Neuron (in vitro differentiated cells): Measurements from ENCODE around the gene EIF1.

Experiments used
- H2AFZ ChIP-seq: one replicate; pipeline ENCODE4 v1.6.1; 2013; ENCODE audit warnings: low read depth, mild to moderate bottlenecking, inconsistent platforms, low read length, moderate library complexity
- H3K27me3 ChIP-seq: one replicate; pipeline ENCODE4 v1.6.1; 2013; ENCODE audit warnings: low read length; ENCODE audit not compliant: insufficient read depth
- H3K36me3 ChIP-seq: one replicate; pipeline ENCODE4 v1.6.1; 2013; ENCODE audit warnings: low read length; ENCODE audit not compliant: insufficient read depth
- H3K4me1 ChIP-seq: one replicate; pipeline ENCODE4 v1.6.1; 2013; ENCODE audit warnings: low read length; ENCODE audit not compliant: insufficient read depth
- H3K4me3 ChIP-seq: 2 replicates; pipeline ENCODE4 v1.5.1; 2013; ENCODE audit warnings: mild to moderate bottlenecking, low read length, moderate library complexity
- H3K9me3 ChIP-seq: one replicate; pipeline ENCODE4 v1.6.1; 2013; ENCODE audit warnings: low read length

Gene EIF1

DNA sequence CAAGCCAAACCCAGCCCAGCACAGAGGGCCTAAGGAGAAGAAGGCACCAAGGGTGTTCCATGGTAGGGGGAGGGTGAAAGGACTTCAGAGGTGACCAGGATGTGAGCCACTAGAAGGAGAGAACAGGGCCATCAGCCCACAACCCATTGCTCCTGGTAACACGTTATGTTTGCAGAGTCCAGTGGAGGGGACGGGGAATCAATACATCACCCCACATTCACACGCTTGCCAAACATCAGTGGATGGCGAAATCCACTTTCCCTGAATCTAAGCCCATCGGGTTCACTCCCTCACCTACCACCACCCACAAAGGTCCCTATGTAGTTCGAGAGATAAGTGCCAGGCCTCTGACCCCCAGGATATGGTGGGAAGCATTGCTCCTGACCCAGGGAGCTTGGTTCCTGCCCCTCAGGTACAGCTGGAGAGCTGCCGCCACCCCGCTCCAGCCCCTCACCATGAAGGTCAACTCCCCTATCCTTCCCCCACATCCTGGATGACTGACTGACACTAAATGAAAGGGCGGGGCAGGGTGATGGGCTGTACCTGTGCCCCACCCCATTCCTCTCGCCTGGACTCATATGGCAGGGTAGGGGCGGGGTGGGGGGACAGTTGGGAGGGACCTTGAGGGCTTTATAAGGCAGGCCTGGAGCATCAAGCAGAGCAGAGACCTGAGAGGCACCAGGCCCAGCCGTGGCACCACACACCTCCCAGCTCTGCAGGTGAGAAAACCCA lies 23.1 kb downstream of the EIF1 start, which contains the start of gene GAST:
GAST (plus strand) TSS at position 663 of the 732 bp plus-strand sequence. CDS start 3,106 bp downstream, outside the sequence.
- peaks cover 10% of the 10 kb centered on the region for H3K4me1 ChIP-seq
- no peaks in the 10 kb centered on the region for H3K36me3 ChIP-seq
- H3K4me3 ChIP-seq, result no peak within 1 kb of the TSS
- H2AFZ ChIP-seq, result no peak within 1 kb of the TSS
- peaks cover 3% of the 10 kb centered on the region for H3K9me3 ChIP-seq
- peaks cover 2% of the 10 kb centered on the region for H3K27me3 ChIP-seq

DNA sequence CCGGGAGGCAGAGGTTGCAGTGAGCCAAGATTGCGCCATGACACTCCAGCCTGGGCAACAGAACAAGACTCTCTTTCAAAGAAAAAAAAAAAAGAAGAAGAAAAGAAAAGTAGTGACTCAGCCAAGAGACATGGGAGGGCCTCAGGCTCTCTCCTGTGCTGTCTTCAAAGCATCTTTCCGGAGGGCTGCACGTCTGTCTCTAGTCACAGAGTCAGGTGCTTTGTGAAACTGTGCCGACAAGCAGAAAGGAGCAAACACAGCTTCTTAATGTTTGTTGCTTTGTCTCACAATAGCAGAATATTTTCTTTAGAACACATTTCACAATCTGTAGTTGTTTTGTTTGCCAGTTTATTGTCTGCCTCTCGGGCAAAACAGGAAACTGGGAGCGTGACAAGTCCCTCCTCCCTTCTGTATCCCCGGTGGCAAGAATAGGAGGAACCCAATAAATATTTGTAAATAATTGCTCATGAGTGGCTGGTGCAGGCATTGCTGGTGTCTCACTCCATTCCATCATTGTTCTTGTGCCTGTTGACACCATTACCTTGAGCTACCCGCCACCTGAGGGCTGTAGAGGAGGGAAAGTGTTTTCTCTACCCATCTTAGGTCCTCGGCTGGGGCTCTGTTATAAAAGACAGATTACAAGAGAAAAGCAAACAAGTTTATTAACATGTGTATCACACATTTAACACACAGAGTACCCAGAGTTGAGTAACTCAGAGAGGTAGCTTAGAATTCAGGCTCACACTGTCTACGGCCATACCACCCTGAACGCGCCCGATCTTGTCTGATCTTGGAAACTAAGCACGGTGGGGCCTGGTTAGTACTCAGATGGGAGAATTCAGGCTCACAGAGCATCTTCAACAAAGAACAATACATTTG lies 29.0 kb downstream of the EIF1 start:
- no peaks in the 10 kb centered on the region for H3K9me3 ChIP-seq
- H3K4me1 ChIP-seq, result peaks cover 12% of the 10 kb centered on the region
- H3K27me3 ChIP-seq, result peaks cover under 1% of the 10 kb centered on the region
- H3K4me3 ChIP-seq, result no peak overlapping the region
- H3K36me3 ChIP-seq, result no peaks in the 10 kb centered on the region
- peak overlapping the region; percentile 70 for H2AFZ ChIP-seq

DNA sequence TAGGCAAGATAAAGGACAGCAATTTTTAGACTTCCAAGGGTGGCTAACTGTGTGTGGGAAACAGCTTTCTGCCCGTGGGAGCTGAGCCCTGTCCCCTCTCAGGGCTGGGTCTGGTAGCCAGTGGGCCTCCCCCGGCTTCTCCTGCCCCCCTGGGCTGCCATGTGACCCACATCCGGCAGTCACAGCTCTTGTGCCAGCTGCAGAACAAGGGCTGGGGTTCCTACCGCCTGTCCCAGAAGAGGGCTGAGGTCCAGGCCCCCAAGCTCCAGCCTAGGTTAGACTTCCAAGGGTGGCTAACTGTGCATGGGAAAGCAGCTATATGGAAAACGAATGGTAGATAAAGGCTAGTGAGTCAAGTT lies 29.6 kb downstream of the EIF1 start:
- Histone ChIP-seq H3K4me1 (peaks cover 12% of the 10 kb centered on the region), H3K27me3 (no peaks in the 10 kb centered on the region), H3K36me3 (no peaks in the 10 kb centered on the region), H3K9me3 (no peaks in the 10 kb centered on the region), H3K4me3 (no peak overlapping the region), H2AFZ (no peak overlapping the region)

DNA sequence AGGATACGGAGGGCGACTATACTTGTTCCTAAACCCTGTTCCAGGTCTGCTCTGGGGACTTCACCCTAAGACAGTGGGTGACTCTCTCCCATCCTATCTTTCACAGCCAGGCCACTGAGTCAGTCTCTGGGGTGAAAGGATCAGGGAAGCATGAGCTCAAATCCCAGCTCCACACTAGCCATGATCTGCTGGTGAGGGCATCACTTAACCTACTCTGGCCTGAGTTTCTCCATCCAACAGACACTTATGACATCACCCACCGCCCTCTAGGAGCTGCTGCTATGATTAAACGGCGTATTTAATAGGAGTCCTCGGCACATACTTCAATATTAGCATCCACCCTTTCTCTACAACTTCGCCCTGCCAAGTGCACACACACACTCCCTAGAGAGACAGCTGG lies 33.5 kb downstream of the EIF1 start:
- H3K4me3 ChIP-seq, result no peak overlapping the region
- peaks cover 12% of the 10 kb centered on the region for H3K4me1 ChIP-seq
- no peak overlapping the region for H2AFZ ChIP-seq
- H3K27me3 ChIP-seq, result no peaks in the 10 kb centered on the region
- no peaks in the 10 kb centered on the region for H3K9me3 ChIP-seq
- no peaks in the 10 kb centered on the region for H3K36me3 ChIP-seq

DNA sequence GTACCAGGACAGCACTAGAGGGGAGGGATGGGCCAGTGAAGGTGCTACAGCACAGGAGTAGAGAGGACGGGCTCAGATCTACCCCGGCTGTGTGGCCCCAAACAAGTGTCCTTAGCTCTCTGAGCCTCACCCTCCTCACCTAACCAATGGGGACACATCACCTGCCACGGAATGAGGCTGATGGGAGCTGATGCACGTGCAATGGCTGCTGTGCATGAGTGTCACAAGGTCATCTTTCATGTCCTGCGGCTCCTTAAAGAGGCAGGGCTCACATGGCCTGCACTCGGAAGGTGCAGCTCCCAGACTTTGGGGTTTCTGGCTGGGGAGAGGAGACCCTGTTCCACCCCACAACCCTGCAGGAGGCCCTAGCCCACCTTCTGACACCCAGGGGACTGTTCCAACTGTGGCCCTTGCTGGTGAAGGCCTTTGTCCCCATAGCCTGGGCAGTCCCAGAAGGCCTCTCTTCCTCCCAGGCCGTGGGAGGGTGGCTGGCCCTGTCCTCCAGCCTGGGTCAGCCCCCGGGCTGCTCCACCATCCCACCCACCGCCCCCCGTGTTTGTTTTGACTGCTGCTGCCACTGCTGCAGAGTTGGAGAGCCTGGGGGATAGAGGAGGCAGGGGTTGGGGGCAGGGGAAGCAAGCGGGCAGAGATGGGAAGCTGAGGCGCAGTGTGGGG lies 35.3 kb downstream of the EIF1 start:
- H3K4me1 ChIP-seq, result no peaks in the 10 kb centered on the region
- no peak overlapping the region for H2AFZ ChIP-seq
- no peaks in the 10 kb centered on the region for H3K27me3 ChIP-seq
- no peaks in the 10 kb centered on the region for H3K9me3 ChIP-seq
- H3K4me3 ChIP-seq, result no peak overlapping the region
- no peaks in the 10 kb centered on the region for H3K36me3 ChIP-seq

DNA sequence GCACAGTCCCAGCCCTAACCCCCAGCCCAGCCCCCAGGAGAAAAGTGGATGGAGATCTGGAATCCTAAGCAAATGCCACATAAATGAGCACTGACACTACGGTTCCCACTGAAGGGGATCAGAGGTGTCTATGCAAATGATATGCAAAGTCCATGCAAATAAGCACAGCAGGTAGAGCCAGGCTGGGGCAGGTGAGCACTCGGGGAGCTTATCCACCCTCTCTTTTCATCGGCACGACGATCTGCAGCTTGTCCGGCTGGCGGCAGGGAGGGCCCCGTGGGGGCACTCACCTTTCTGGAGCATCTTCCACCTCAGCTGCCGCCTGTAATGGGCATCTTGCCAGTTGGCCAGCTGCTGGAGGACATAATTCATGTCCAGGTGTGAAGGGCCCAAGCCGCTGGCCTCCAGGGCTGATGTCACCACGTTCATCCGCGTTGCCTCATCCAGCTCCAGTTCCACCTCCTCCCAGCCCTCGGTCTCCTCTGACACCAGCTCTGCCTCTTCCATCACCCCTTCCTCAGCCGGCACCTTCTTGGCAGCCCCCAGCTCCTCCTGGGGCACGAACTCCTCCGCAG lies 35.9 kb downstream of the EIF1 start:
- no peak overlapping the region for H2AFZ ChIP-seq
- no peaks in the 10 kb centered on the region for H3K4me1 ChIP-seq
- no peaks in the 10 kb centered on the region for H3K9me3 ChIP-seq
- H3K4me3 ChIP-seq, result no peak overlapping the region
- no peaks in the 10 kb centered on the region for H3K36me3 ChIP-seq
- no peaks in the 10 kb centered on the region for H3K27me3 ChIP-seq

DNA sequence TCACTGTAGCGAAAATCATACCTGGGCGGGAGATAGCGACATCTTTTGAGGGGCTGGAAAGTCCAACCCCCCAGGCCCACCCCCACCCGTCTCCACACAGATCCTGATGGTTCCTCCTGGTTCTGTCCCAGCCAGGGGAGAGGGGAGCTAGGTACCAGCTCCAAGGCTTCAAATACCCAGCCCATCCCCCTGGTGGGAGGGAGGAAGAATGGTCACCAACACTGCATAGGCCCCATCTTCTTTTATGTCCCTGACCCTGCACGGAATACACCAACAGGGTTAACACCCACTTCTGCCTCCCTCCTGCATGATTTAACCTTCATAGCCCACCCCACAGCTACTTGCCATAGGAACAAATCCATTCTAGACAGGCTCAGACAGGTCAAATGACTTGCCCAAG lies 36.4 kb downstream of the EIF1 start:
- no peak overlapping the region for H2AFZ ChIP-seq

DNA sequence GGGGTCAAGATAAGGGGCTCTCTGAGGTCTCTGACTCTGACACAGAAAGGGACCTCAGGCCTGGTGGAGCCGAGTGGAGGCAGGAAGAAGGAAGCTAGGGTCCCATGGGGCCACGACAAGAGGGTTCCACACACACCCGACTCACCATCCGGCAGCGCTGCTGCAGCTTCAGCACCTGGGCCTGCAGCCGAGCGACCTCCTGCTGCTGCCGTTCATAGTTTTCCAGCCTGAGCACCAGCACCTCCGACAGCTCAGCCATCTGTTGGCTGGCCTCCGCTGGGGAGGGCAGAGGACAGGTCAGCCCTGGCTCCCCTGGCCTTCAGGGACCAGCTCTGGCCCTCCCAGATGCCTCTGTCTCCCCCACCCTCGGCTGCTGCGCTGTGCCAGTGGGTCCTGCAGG lies 39.4 kb downstream of the EIF1 start:
- Histone ChIP-seq H2AFZ (no peak overlapping the region), H3K4me1 (no peaks in the 10 kb centered on the region), H3K4me3 (no peak overlapping the region), H3K9me3 (no peaks in the 10 kb centered on the region), H3K27me3 (peaks cover 13% of the 10 kb centered on the region), H3K36me3 (no peaks in the 10 kb centered on the region)

More for the DNA sequence above, 36.4 kb downstream of the EIF1 start:
- H3K36me3 ChIP-seq, result no peaks in the 10 kb centered on the region
- no peaks in the 10 kb centered on the region for H3K4me1 ChIP-seq
- H3K4me3 ChIP-seq, result no peak overlapping the region
- no peaks in the 10 kb centered on the region for H3K27me3 ChIP-seq
- H3K9me3 ChIP-seq, result no peaks in the 10 kb centered on the region

DNA sequence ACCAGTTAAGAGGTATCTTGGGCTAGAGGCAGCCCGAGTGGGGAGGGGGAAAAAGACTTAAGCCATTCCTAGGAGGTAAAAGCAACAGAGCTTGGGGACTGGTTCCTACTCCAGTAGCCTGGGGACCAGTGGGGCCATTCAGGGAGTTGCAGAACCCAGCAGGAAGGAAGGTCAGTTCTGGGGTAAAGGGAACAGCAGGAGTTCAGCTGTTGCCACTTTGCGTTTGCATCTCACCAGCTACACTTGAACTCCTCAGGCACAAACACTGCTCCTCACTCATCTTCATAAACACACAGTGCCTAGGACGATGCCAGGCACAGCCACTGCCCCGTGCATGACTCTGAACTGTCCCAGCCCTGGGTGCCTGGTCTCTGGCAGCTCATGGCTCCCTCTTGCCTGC lies 41.8 kb downstream of the EIF1 start:
- peaks cover 25% of the 10 kb centered on the region for H3K27me3 ChIP-seq

DNA sequence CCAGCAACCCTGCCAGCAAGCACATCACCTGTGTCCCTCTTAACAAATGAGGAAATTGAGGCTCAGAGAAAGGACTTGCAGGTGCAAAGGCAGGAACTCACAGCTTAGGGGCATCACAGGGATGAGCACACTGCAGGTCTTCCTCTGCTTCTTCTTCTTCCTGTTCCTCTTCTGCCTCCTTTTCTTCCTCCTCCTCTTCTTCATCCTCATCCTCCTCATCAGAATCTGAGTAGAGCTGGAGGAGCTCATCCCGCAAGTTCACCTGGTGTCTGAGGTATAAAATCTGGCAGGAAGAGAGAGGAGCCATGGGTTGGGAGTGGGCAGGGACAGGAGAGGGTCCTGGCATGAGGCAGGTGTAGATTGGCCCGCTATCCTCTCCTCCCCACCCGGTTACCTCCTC lies 43.2 kb downstream of the EIF1 start:
- H2AFZ ChIP-seq, result no peak overlapping the region
- H3K27me3 ChIP-seq, result peaks cover 28% of the 10 kb centered on the region
- no peaks in the 10 kb centered on the region for H3K36me3 ChIP-seq
- no peaks in the 10 kb centered on the region for H3K4me1 ChIP-seq
- H3K4me3 ChIP-seq, result no peak overlapping the region
- H3K9me3 ChIP-seq, result no peaks in the 10 kb centered on the region

More for the DNA sequence above, 41.8 kb downstream of the EIF1 start:
- Histone ChIP-seq H3K4me3 (no peak overlapping the region), H3K36me3 (no peaks in the 10 kb centered on the region), H2AFZ (no peak overlapping the region), H3K4me1 (no peaks in the 10 kb centered on the region), H3K9me3 (no peaks in the 10 kb centered on the region)

DNA sequence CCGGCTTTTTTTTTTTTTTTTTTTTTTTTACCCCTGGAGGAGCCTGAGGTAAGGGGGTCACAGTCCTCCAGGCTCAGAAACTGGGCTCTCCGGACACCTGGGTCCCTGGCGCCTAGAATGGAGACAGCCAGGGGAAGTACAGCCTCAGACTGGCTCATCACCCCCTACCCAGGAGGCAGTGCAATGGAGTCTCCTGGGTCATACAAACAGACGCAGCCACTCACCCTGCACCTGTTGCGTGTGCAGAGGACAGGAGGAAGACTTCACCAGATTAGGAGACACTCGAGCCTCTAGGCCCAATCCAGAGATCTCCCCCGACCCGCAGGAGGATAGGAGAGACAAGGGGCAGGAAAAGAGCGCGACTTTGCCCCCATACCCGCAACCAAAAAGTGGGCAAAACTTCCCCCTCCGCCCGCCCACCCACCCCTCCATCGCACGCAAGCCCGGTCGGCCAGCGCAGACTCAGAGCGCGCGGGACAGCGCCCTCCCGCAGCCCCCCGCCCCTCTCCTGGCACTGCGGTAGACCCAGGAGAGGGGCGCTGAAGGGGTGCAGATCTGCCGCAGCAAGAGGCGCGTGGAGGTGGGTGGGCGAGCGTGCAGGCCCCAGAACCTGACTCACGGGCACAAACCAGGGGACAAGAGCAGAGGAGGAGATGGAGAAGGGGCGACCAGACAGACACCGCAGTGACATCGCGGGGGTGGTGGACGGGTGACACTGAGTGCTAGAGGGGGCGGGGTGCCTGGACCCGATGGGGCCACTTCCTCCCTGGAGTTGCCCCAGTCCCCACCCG lies 44.9 kb downstream of the EIF1 start:
- Histone ChIP-seq H3K36me3 (no peaks in the 10 kb centered on the region), H3K4me1 (peaks cover 3% of the 10 kb centered on the region), H3K27me3 (peaks cover 28% of the 10 kb centered on the region), H2AFZ (peak overlapping the region; percentile 24), H3K9me3 (no peaks in the 10 kb centered on the region), H3K4me3 (peak overlapping the region; percentile 49)
